OCI-LY3 (cell line): Measurements from ENCODE around the gene CDK7.

Source experiments
- H2AFZ ChIP-seq: fragments of 200-600, 300-600 bp; shearing (Covaris generic); 2 replicates; pipeline ENCODE4 v1.6.0; 2014; ENCODE audit warnings: antibody characterized with exemption, low read depth, low read length
- H3K27ac ChIP-seq: fragments of 200-600, 300-600 bp; sonication (generic); 2 replicates; pipeline ENCODE4 v1.5.1; 2014; ENCODE audit warnings: mild to moderate bottlenecking, low read length, moderate library complexity, mixed read lengths
- H3K27me3 ChIP-seq: fragments of 200-600, 300-600 bp; sonication (generic); 2 replicates; pipeline ENCODE4 v1.6.1; 2014; ENCODE audit warnings: low read depth, low read length, mixed read lengths
- H3K36me3 ChIP-seq: fragments of 200-600, 300-600 bp; sonication (generic); replicated peaks from 2 replicates; pipeline ENCODE3; 2014; ENCODE audit warnings: low read depth, low read length, mixed read lengths
- H3K4me1 ChIP-seq: fragments of 300-600, 200-600 bp; sonication (generic); 2 replicates; pipeline ENCODE4 v1.6.1; 2014; ENCODE audit warnings: low read length, mixed read lengths
- H3K4me2 ChIP-seq: fragments of 200-600, 300-600 bp; sonication (generic); 2 replicates; pipeline ENCODE4 v1.6.1; 2014; ENCODE audit warnings: low read length, mixed read lengths
- H3K4me3 ChIP-seq: fragments of 300-600, 200-600 bp; sonication (generic); 2 replicates; pipeline ENCODE4 v1.5.1; 2014; ENCODE audit warnings: antibody characterized with exemption, mild to moderate bottlenecking, low read length, moderate library complexity
- H3K79me2 ChIP-seq: fragments of 300-600, 200-600 bp; shearing (Covaris generic); 2 replicates; pipeline ENCODE4 v1.6.1; 2014; ENCODE audit warnings: mild to moderate bottlenecking, low read length, mixed read lengths
- H3K9ac ChIP-seq: fragments of 300-600, 200-600 bp; shearing (Covaris generic); 2 replicates; pipeline ENCODE4 v1.6.0; 2014; ENCODE audit warnings: mild to moderate bottlenecking, low read length, moderate library complexity
- H3K9me3 ChIP-seq: fragments of 200-600, 300-600 bp; shearing (Covaris generic); 2 replicates; pipeline ENCODE4 v1.6.1; 2014; ENCODE audit warnings: low read length, mixed read lengths; ENCODE audit not compliant: insufficient read depth
- H4K20me1 ChIP-seq: fragments of 200-600, 300-600 bp; sonication (generic); 2 replicates; pipeline ENCODE4 v1.6.1; 2016; ENCODE audit warnings: low read length, mixed read lengths; ENCODE audit not compliant: insufficient read depth
- CTCF ChIP-seq: fragments of 200-600, 300-600 bp; sonication (generic); IDR thresholded peaks from 2 replicates; pipeline ENCODE4 v1.5.1; 2014; ENCODE audit warnings: antibody characterized with exemption, low read length, low read depth
- EZH2phosphoT487 ChIP-seq: fragments of 200-600 bp; shearing (Covaris generic); IDR thresholded peaks from 2 replicates; pipeline ENCODE4 v1.6.1; 2018; ENCODE audit warnings: antibody characterized with exemption, mixed run types, low read depth

CDK7 gene

GRCh38 chr5:69238760-69239251, 4.1 kb downstream of the CDK7 start:
- Histone ChIP-seq H3K4me1 (peaks cover 8% of the 10 kb centered on the region; the same call in 1 of the 2 replicates), H3K4me2 (no peak overlapping the region), H3K9ac (no peak overlapping the region), H3K79me2 (peaks cover 12% of the 10 kb centered on the region), H3K9me3 (no peaks in the 10 kb centered on the region), H4K20me1 (no peaks in the 10 kb centered on the region), H2AFZ (no peak overlapping the region), H3K27ac (no peak overlapping the region), H3K4me3 (no peak overlapping the region), H3K36me3 (peaks cover 10% of the 10 kb centered on the region), H3K27me3 (no peaks in the 10 kb centered on the region)
- no peak for TF ChIP-seq CTCF
- no peak for TF ChIP-seq EZH2phosphoT487

GRCh38 chr5:69242215-69242927, 7.7 kb downstream of the CDK7 start:
- H3K9me3 ChIP-seq: no peaks in the 10 kb centered on the region
- no peaks in the 10 kb centered on the region for H3K4me1 ChIP-seq
- H3K36me3 ChIP-seq: peaks cover 10% of the 10 kb centered on the region
- no peak overlapping the region for H3K4me2 ChIP-seq
- no peak overlapping the region for H3K27ac ChIP-seq
- H3K4me3 ChIP-seq: no peak overlapping the region
- H3K9ac ChIP-seq: no peak overlapping the region
- no peaks in the 10 kb centered on the region for H4K20me1 ChIP-seq
- TF ChIP-seq CTCF: no peak
- no peak for TF ChIP-seq EZH2phosphoT487
- no peak overlapping the region for H2AFZ ChIP-seq
- peaks cover 25% of the 10 kb centered on the region for H3K79me2 ChIP-seq
- no peaks in the 10 kb centered on the region for H3K27me3 ChIP-seq

GRCh38 chr5:69245031-69245430, 10.3 kb downstream of the CDK7 start:
- Histone ChIP-seq H3K4me2 (no peak overlapping the region), H3K36me3 (peaks cover 7% of the 10 kb centered on the region), H3K27me3 (no peaks in the 10 kb centered on the region), H3K9ac (no peak overlapping the region), H3K27ac (no peak overlapping the region), H2AFZ (no peak overlapping the region), H4K20me1 (no peaks in the 10 kb centered on the region), H3K4me1 (no peaks in the 10 kb centered on the region), H3K4me3 (no peak overlapping the region), H3K9me3 (no peaks in the 10 kb centered on the region), H3K79me2 (peaks cover 38% of the 10 kb centered on the region)
- TF ChIP-seq EZH2phosphoT487 (no peak), CTCF (no peak)

GRCh38 chr5:69248019-69248418, 13.3 kb downstream of the CDK7 start:
- no peak overlapping the region for H3K9ac ChIP-seq
- H3K4me1 ChIP-seq: no peaks in the 10 kb centered on the region
- H3K79me2 ChIP-seq: peaks cover 49% of the 10 kb centered on the region
- no peak for TF ChIP-seq CTCF
- no peak for TF ChIP-seq EZH2phosphoT487
- H3K36me3 ChIP-seq: no peaks in the 10 kb centered on the region
- H3K27ac ChIP-seq: no peak overlapping the region
- H3K9me3 ChIP-seq: no peaks in the 10 kb centered on the region
- H2AFZ ChIP-seq: no peak overlapping the region
- H3K27me3 ChIP-seq: no peaks in the 10 kb centered on the region
- H3K4me2 ChIP-seq: no peak overlapping the region
- H4K20me1 ChIP-seq: no peaks in the 10 kb centered on the region
- H3K4me3 ChIP-seq: no peak overlapping the region
